Urinary bladder (tissue), 4 donors: ENCODE data around the gene ARHGAP15. TPM values are rescaled to one million over a fixed set of nuclear protein-coding genes. Genes with fewer than 3 reads are reported as not detected.

Experiments used
- DNase-seq: peaks from one replicate; pipeline ENCODE4 v3.0.0-alpha.2; 2015; ENCODE audit errors: extremely low spot score
- H3K27ac ChIP-seq: one replicate; pipeline ENCODE4 v1.5.1; 2013; ENCODE audit warnings: low read depth, mild to moderate bottlenecking, moderate library complexity
- H3K36me3 ChIP-seq: one replicate; pipeline ENCODE4 v1.6.1; 2013; ENCODE audit warnings: mild to moderate bottlenecking, moderate library complexity; ENCODE audit not compliant: insufficient read depth
- H3K4me1 ChIP-seq: one replicate; pipeline ENCODE4 v1.6.1; 2013; ENCODE audit warnings: mild to moderate bottlenecking, moderate library complexity; ENCODE audit not compliant: insufficient read depth
- H3K4me3 ChIP-seq: one replicate; pipeline ENCODE4 v1.5.1; 2013; ENCODE audit warnings: low read depth, low read length
- WGBS: extraction: QIAGEN DNeasy Blood & Tissue Kit; methylation state at CpG from one replicate; pipeline ENCODE4 v1.1.7; 2013; 5-methylcytosine and 5-hydroxymethylcytosine counted together
- polyA plus RNA-seq: library from polyadenylated mRNA; stranded (reverse); fragments of 200-250 nt; gene quantifications from one replicate; pipeline ENCODE4 v1.2.3, GENCODE V29; 2013
- total RNA-seq: library from RNA; depleted of rRNA; stranded (reverse); fragments of >200 nt; gene quantifications from one replicate; pipeline ENCODE4 v1.2.3, GENCODE V29; 2014
- donor health status: healthy with polysubstance abuse.
- donor health status: healthy.

ARHGAP15 gene
- total and polyA plus RNA-seq, 2 donors = 3.9 to 107 TPM

DNA sequence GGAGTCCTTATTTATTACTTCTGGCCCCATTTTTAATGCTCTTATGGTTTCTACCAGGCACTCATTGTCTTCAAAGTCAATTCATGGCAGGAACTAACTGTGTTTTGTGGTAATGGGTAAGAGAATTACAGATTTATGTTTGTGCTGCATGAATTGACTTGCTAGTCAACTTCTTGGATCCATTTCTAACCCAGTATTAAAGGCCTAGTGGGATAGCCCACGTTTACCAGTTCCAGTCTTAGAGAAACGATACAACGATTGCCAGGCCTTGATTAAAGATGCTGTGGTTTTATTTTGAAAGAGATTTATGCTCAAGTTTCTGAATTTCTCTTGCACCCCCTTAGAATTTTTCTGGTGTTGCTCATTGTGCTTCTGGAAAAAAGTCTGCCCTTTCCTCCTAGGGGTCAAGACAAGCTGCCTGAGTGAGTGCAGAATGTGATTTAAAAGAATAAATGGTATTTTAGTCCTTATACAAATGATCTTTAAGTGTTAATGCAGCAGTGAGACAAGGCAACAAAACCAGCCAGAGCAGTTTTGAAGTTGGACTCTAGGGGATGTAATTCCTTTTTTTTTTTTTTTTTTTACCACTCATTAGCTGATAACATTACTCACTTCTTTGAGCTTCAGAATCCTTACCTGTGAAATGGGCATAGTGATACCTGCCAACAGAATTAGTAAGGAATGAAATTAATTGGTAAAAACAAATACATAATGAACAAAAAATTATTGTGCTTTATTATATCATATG lies 101.5 kb downstream of the ARHGAP15 start:
- Histone ChIP-seq H3K4me3 (no peak overlapping the region), H3K36me3 (no peaks in the 10 kb centered on the region), H3K4me1 (no peaks in the 10 kb centered on the region), H3K27ac (no peak overlapping the region)
- DNase-seq = no peak
- 63% methylated on average over 3 of the region's 3 CpGs for WGBS

DNA sequence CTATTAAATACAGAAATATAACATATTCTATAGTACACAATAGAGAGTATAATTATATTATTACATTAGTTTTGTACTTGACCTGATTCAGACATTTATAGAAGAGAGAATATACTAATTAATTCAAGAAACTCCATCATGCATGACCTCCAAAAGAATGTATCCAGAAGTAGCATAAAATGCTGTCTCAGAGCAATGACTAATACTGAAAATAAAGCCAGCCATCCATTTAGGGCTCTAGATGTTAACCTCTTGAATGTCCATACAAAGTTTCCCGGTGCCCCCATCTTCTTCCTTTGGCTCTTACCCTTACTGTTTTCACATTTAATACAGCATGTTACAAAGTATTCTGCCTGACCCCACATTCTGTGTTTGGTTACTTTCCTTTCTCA lies 102.0 kb downstream of the ARHGAP15 start:
- Histone ChIP-seq H3K27ac (no peak overlapping the region), H3K4me1 (no peaks in the 10 kb centered on the region), H3K4me3 (no peak overlapping the region), H3K36me3 (no peaks in the 10 kb centered on the region)
- DNase-seq = no peak
- WGBS = 93% methylated on average over 1 of the region's 1 CpG

- 76% methylated on average over 8 of the region's 8 CpGs for WGBS
- DNase-seq = no peak
- no peak overlapping the region for H3K4me3 ChIP-seq
- no peaks in the 10 kb centered on the region for H3K4me1 ChIP-seq
- H3K27ac ChIP-seq = no peak overlapping the region
- H3K36me3 ChIP-seq = no peaks in the 10 kb centered on the region
Measured at GRCh38 chr2:143237146-143237777, 108.0 kb downstream of the ARHGAP15 start.

- Histone ChIP-seq H3K4me3 (no peak overlapping the region), H3K36me3 (no peaks in the 10 kb centered on the region), H3K4me1 (no peaks in the 10 kb centered on the region), H3K27ac (no peak overlapping the region)
- DNase-seq = no peak
- 82% methylated on average over 7 of the region's 7 CpGs for WGBS
Measured at GRCh38 chr2:143241403-143242088, 112.3 kb downstream of the ARHGAP15 start.

- Histone ChIP-seq H3K36me3 (no peaks in the 10 kb centered on the region), H3K4me3 (no peak overlapping the region), H3K4me1 (no peaks in the 10 kb centered on the region), H3K27ac (no peak overlapping the region)
- WGBS = 85% methylated on average over 2 of the region's 2 CpGs
- DNase-seq = no peak
Measured at GRCh38 chr2:143246246-143246645, 117.0 kb downstream of the ARHGAP15 start.

DNA sequence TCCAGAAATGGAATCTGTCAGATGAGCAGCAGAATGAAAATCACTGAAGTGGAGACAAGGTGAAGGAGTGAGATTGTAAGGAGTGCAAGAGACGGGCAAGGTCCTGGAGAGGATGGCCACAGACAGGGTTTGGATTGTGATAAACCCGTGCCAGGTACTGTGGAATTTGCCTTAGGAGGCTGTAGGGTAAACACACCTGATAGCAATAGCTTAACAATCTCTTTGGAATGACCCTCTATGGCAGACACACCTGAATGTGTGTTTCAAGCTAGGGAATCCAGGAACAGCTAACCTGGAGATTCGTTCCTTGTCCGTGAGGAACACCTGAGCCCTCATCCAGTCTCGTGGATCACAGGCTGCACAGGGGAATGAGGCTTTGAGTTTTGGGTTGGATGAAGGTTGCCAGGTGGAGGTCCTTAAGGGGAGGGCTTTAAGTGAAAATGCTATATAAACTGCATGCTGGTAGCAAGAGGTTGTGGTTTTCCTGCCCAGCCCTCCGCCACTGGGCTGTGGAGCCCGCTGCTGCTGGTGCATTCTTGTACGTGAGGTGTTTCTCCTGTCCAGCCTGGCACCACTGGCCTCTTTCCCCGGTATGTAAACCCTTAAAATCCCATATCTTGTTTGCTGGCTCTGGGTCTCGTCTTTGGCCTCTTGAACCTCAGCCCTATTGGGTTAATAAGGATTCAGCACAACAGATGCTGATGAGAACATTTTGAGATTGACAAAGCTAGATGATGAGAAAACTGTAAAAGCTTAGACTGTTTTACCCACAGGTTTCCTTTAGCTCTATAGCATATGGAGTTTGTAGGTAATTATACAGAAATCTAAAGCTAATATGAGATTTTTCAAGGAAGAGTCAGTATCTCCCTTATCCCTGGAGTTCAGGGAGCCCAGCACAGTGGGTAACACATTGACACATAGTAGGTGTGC lies 117.9 kb downstream of the ARHGAP15 start:
- no peak for DNase-seq
- no peak overlapping the region for H3K27ac ChIP-seq
- H3K4me1 ChIP-seq = no peaks in the 10 kb centered on the region
- no peak overlapping the region for H3K4me3 ChIP-seq
- 89% methylated on average over 10 of the region's 10 CpGs for WGBS
- H3K36me3 ChIP-seq = no peaks in the 10 kb centered on the region

DNA sequence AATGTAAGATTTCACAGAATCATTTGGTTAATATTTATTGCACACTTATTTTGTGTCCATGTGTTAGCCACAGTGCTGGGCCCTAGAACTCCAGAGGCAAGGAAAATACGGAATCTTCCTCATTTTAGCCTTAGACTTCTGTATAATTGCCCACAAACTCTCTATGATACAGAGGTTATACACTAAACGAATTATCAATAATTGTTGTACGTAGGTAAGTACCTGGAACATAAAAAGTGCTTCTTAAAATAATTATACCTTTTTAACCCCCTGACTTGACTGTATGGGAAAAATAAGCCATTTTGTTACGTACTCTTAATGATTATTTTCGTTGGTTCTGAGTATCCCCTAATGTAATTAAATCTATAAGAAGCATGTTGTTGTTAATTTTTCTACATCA lies 119.4 kb downstream of the ARHGAP15 start:
- H3K36me3 ChIP-seq = no peaks in the 10 kb centered on the region
- H3K4me3 ChIP-seq = no peak overlapping the region
- no peaks in the 10 kb centered on the region for H3K4me1 ChIP-seq
- H3K27ac ChIP-seq = no peak overlapping the region
- WGBS = 83% methylated on average over 5 of the region's 5 CpGs
- no peak for DNase-seq

- no peaks in the 10 kb centered on the region for H3K36me3 ChIP-seq
- 92% methylated on average over 2 of the region's 2 CpGs for WGBS
- no peaks in the 10 kb centered on the region for H3K4me1 ChIP-seq
- no peak overlapping the region for H3K27ac ChIP-seq
- DNase-seq = no peak
- no peak overlapping the region for H3K4me3 ChIP-seq
Measured at GRCh38 chr2:143251681-143252080, 122.5 kb downstream of the ARHGAP15 start.

- WGBS = 91% methylated on average over 5 of the region's 5 CpGs
- Histone ChIP-seq H3K27ac (no peak overlapping the region), H3K4me1 (no peaks in the 10 kb centered on the region), H3K4me3 (no peak overlapping the region), H3K36me3 (no peaks in the 10 kb centered on the region)
- DNase-seq = no peak
Measured at GRCh38 chr2:143252138-143252907, 123.1 kb downstream of the ARHGAP15 start.

GRCh38 chr2:143254110-143254509 lies 124.9 kb downstream of the ARHGAP15 start:
- WGBS = 61% methylated on average over 1 of the region's 1 CpG
- no peak for DNase-seq
- Histone ChIP-seq H3K4me1 (no peaks in the 10 kb centered on the region), H3K36me3 (no peaks in the 10 kb centered on the region), H3K27ac (no peak overlapping the region), H3K4me3 (no peak overlapping the region)

GRCh38 chr2:143255086-143255485 lies 125.9 kb downstream of the ARHGAP15 start:
- H3K4me3 ChIP-seq = no peak overlapping the region
- 92% methylated on average over 3 of the region's 3 CpGs for WGBS
- no peak overlapping the region for H3K27ac ChIP-seq
- no peaks in the 10 kb centered on the region for H3K4me1 ChIP-seq
- no peaks in the 10 kb centered on the region for H3K36me3 ChIP-seq
- DNase-seq = no peak

DNA sequence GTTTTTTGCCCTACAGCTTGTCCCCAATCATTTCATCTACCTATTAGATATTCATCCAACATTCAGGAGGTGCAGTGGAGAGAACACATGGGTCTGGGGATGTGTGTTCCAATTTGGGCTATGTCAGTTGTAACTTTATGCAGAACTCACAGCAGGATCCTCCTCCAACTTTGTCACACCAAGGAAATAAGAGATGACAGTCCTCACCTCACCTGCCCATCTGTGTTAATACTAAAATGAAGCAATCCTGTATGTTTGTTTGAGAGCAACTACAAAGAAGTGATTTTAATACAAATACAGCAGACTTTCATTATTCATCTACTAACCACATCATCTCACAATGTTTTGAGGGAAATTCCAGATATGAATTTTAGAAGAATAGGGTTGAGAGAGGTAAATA lies 126.7 kb downstream of the ARHGAP15 start:
- H3K36me3 ChIP-seq = no peaks in the 10 kb centered on the region
- H3K4me3 ChIP-seq = no peak overlapping the region
- no peaks in the 10 kb centered on the region for H3K4me1 ChIP-seq
- no peak for DNase-seq
- no peak overlapping the region for H3K27ac ChIP-seq
